ENCODE measurements around the gene PSRC1. TPM values are rescaled to one million over a fixed set of nuclear protein-coding genes. Genes with fewer than 3 reads are reported as not detected.

Gene PSRC1
- total RNA-seq, 1 donor from 2014 or later: 4.2 TPM

DNA sequence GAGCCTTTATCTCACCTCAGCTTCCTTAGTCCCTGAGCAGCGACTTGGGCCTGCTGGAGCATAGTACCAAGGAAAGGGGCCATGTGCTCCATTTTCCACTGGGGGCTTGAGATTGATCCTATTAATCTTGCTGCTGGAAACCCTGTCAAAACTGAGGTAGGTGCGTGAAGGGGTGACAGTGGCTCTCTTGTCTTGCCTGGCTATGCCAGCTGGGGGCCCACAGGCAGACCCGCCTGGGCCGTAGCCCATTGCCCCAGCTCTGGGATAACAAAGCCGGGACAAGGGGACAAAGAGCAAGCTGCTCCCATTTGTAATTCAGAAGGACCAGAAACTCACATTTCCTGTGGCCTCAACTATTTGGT, 43.9 kb downstream of the PSRC1 start:
- TF ChIP-seq, protein P1, sequence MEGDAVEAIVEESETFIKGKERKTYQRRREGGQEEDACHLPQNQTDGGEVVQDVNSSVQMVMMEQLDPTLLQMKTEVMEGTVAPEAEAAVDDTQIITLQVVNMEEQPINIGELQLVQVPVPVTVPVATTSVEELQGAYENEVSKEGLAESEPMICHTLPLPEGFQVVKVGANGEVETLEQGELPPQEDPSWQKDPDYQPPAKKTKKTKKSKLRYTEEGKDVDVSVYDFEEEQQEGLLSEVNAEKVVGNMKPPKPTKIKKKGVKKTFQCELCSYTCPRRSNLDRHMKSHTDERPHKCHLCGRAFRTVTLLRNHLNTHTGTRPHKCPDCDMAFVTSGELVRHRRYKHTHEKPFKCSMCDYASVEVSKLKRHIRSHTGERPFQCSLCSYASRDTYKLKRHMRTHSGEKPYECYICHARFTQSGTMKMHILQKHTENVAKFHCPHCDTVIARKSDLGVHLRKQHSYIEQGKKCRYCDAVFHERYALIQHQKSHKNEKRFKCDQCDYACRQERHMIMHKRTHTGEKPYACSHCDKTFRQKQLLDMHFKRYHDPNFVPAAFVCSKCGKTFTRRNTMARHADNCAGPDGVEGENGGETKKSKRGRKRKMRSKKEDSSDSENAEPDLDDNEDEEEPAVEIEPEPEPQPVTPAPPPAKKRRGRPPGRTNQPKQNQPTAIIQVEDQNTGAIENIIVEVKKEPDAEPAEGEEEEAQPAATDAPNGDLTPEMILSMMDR (IDR thresholded peaks at IDR 0.05): no peak
- H3K4me1 ChIP-seq: peaks cover 24% of the 10 kb centered on the region
- H3K27ac ChIP-seq: no peak overlapping the region
- peaks cover 55% of the 10 kb centered on the region for H3K36me3 ChIP-seq
- ATAC-seq (no peak), DNase-seq (no peak)
- intact Hi-C loops (cut with DNase I): no loop called here
- no peak overlapping the region for H3K4me3 ChIP-seq
- no peaks in the 10 kb centered on the region for H3K27me3 ChIP-seq (ENCODE audit: low read depth)
- no peaks in the 10 kb centered on the region for H3K9me3 ChIP-seq

GRCh38 chr1:109238382-109238781, 44.6 kb downstream of the PSRC1 start:
- intact Hi-C loops (cut with DNase I): no loop called here
- no peak overlapping the region for H3K27ac ChIP-seq
- peaks cover 24% of the 10 kb centered on the region for H3K4me1 ChIP-seq
- no peak for ATAC-seq
- H3K4me3 ChIP-seq: no peak overlapping the region
- TF ChIP-seq, protein P1 (IDR thresholded peaks at IDR 0.05): no peak
- no peak for DNase-seq
- H3K9me3 ChIP-seq: no peaks in the 10 kb centered on the region
- peaks cover 62% of the 10 kb centered on the region for H3K36me3 ChIP-seq
- no peaks in the 10 kb centered on the region for H3K27me3 ChIP-seq (ENCODE audit: low read depth)

DNA sequence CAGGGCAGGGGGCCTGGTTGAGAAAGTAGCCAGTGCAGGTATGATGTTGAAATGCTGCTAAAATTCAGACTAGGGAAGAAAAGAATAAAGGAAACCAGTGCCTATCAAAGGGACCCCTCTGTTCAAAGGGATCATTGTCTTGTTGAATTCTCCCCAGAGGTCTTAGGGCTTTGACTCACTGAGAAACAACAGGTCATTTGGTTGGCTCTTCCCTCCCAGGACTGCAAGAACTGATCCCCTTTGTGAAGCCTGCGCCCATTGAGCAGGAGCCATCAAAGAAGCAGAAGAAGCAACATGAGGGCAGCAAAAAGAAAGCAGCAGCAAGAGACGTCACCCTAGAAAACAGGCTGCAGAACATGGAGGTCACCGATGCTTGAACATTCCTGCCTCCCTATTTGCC, 45.4 kb downstream of the PSRC1 start:
- Histone ChIP-seq H3K27ac (no peak overlapping the region), H3K36me3 (peaks cover 70% of the 10 kb centered on the region), H3K9me3 (no peaks in the 10 kb centered on the region), H3K4me3 (no peak overlapping the region), H3K27me3 (ENCODE audit: low read depth) (no peaks in the 10 kb centered on the region), H3K4me1 (peaks cover 24% of the 10 kb centered on the region)
- intact Hi-C loops (cut with DNase I): no loop called here
- ATAC-seq (no peak), DNase-seq (no peak)
- TF ChIP-seq, protein P1 (IDR thresholded peaks at IDR 0.05): no peak

- Histone ChIP-seq H3K4me1 (peaks cover under 1% of the 10 kb centered on the region), H3K36me3 (peaks cover 94% of the 10 kb centered on the region), H3K4me3 (no peak overlapping the region), H3K27ac (no peak overlapping the region), H3K27me3 (ENCODE audit: low read depth) (no peaks in the 10 kb centered on the region), H3K9me3 (no peaks in the 10 kb centered on the region)
- intact Hi-C loops (cut with DNase I): no loop called here
- no peak for ATAC-seq
- TF ChIP-seq, protein P1 (IDR thresholded peaks at IDR 0.05): no peak
- no peak for DNase-seq
These were observed 47.8 kb downstream of the PSRC1 start for GRCh38 chr1:109235137-109235536.

DNA sequence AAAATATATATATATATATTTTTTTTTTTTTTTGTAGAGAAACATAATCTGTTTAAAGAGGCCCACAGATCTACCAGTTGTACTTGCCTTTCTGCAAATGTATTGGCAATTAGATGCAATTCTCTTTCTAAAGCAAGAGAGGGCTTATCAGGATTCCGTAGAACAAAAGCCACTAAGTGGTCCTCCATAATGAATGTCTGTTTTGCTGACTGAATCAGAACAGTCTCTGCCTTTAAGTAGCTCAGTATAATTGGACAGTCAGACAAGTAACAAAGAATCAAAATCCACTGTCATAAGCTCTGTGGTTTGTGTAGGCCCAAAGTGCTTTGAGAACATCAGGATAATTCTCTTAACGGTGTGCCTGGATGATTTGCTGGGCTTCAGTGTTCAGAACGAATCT, 51.9 kb downstream of the PSRC1 start:
- no peaks in the 10 kb centered on the region for H3K4me1 ChIP-seq
- H3K4me3 ChIP-seq: no peak overlapping the region
- ATAC-seq (no peak), DNase-seq (no peak)
- H3K27ac ChIP-seq: no peak overlapping the region
- peaks cover 93% of the 10 kb centered on the region for H3K36me3 ChIP-seq
- no peaks in the 10 kb centered on the region for H3K27me3 ChIP-seq (ENCODE audit: low read depth)
- intact Hi-C loops (cut with DNase I): no loop called here
- TF ChIP-seq, protein P1 (IDR thresholded peaks at IDR 0.05): no peak
- no peaks in the 10 kb centered on the region for H3K9me3 ChIP-seq

Other genes with a start within 250 kb of the PSRC1 start
- gene WDR47, start 241.0 kb downstream of the PSRC1 start, total RNA-seq: 14.3 TPM
- gene TAF13, start 207.1 kb downstream of the PSRC1 start, total RNA-seq: 38.8 TPM
- 45.9 TPM for gene TMEM167B, start 192.4 kb downstream of the PSRC1 start, total RNA-seq
- 24.4 TPM for gene ELAPOR1, start 169.0 kb downstream of the PSRC1 start, total RNA-seq
- gene SARS1, start 69.2 kb downstream of the PSRC1 start, total RNA-seq: 188 TPM
- 7.2 TPM for gene CELSR2, start 33.6 kb downstream of the PSRC1 start, total RNA-seq
- gene MYBPHL, start 23.9 kb upstream of the PSRC1 start, total RNA-seq: 2.8 TPM
- gene SORT1, start 114.8 kb upstream of the PSRC1 start, total RNA-seq: 178 TPM
- gene PSMA5, start 143.3 kb upstream of the PSRC1 start, total RNA-seq: 55.4 TPM
- 1.5 TPM for gene SYPL2, start 183.4 kb upstream of the PSRC1 start, total RNA-seq
- 3.8 TPM for gene ATXN7L2, start 200.8 kb upstream of the PSRC1 start, total RNA-seq
- 15.1 TPM for gene CYB561D1, start 210.9 kb upstream of the PSRC1 start, total RNA-seq
- gene AMIGO1, start 226.6 kb upstream of the PSRC1 start, total RNA-seq: 9.1 TPM

Measured in lower lobe of right lung (tissue), 2 donors.